Stomach (tissue), 4 donors: ENCODE data around the gene PXMP2.

Experiments used
- CTCF ChIP-seq, 7 experiments: fragments of 450-650 bp in 4 of 7; fragments of 200-600 bp in 3 of 7; sonication (generic) in 3 of 7; IDR thresholded peaks; one replicate each; pipeline ENCODE4 v1.5.1; 2016 to 2019; ENCODE audit warnings: antibody characterized with exemption in 7 of 7, control low read depth in 2 of 7, mild to moderate bottlenecking in 1 of 7
- POLR2A ChIP-seq, 4 donors: fragments of 450-650 bp; IDR thresholded peaks; one replicate each; pipeline ENCODE4 v1.6.1; 2016; ENCODE audit warnings: antibody characterized with exemption in 4 of 4, control low read depth in 2 of 4, mild to moderate bottlenecking in 1 of 4, moderate library complexity in 1 of 4
- POLR2AphosphoS5 ChIP-seq, 3 donors: sonication (generic); formaldehyde crosslinking; IDR thresholded peaks; one replicate each; pipeline ENCODE4 v1.6.1; 2016; ENCODE audit warnings: antibody characterized with exemption in 3 of 3

- TF ChIP-seq CTCF (IDR thresholded peaks at IDR 0.05) (no peak), POLR2A (IDR thresholded peaks at IDR 0.05) (no peak), POLR2AphosphoS5 (IDR thresholded peaks at IDR 0.05) (no peak)
Measured at GRCh38 chr12:132672116-132672515, 15.3 kb upstream of the PXMP2 start.
